Embryonic facial prominence (tissue), 1 donor: ENCODE data around the gene KRTAP13-3.

ENCODE experiments used
- DNase-seq: peaks from one replicate; pipeline ENCODE4 v3.0.0-alpha.2; 2016; ENCODE audit errors: extremely low spot score

KRTAP13-3 gene, protein sequence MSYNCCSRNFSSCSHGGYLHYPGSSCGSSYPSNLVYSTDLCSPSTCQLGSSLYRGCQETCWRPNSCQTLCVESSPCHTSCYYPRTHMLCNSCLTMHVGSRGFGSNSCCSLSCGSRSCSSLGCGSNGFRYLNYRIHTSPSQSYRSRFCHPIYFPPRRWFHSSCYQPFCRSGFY

DNA sequence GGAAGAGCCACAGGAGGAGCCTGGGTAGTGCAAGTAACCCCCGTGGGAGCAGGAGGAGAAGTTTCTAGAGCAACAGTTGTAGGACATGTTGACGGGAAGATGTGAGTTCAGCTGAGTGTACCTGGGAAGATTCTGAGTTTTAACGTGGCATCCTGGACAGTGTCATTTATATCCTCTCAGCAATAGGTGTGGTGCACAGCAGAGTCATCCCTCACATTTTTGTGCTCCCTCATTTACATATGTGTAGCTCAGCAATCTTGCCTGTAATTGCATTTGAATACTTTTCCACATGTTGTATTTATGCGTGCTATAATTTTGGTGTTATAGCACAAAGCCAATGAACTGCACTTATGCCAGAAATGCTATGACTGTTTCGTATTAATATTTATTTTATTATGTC lies at the start of gene KRTAP13-3:
KRTAP13-3 (minus strand) TSS at position 101 of the 400 bp plus-strand sequence; CDS start at position 87, 14 bp downstream.
- DNase-seq, result no peak

GRCh38 chr21:30468900-30469714 lies 43.4 kb upstream of the KRTAP13-3 start:
- no peak for DNase-seq

- DNase-seq, result no peak
These were observed 38.0 kb upstream of the KRTAP13-3 start for GRCh38 chr21:30463713-30464112.

DNA sequence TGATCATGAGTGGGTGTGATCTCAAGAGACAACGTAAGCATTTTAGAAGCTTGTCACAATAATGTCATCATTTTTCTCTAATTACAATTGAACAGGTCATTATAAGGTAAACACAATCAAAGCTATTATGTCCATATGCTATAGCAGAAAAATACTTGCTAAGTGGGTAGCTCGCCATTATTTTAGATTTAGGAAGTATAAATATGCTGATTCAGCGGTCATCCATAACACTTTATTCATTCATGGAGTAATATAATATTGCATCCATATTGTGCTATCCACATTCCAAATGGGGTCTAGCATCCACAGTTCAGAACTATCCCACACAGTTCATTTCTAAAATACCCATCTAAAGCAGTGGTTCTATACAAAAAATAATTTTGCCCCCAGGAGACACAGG lies 22.8 kb upstream of the KRTAP13-3 start:
- DNase-seq, result no peak

GRCh38 chr21:30447056-30447455 lies 21.3 kb upstream of the KRTAP13-3 start:
- DNase-seq, result no peak

- DNase-seq, result no peak
These were observed 18.5 kb upstream of the KRTAP13-3 start for GRCh38 chr21:30444204-30444603.

GRCh38 chr21:30443226-30443625 lies 17.5 kb upstream of the KRTAP13-3 start:
- no peak for DNase-seq

DNA sequence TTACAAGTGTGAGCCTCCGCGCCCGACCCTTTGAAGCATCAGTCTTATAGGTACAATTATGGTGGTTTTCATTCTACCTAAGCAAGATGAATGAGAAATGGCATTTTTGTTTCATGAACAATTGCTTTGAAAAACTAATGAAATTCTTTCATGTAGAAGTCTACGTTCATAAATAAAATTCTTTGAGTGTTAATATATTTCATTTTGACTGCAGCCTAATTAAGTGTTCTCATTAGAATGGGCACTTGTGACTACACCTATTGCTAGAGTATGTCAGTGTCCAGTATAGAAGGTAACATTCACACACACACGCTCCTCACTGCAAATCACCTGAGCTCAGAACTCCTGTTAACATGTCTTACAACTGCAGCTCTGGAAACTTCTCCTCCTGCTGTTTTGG lies 14.2 kb upstream of the KRTAP13-3 start, which contains the start of gene KRTAP15-1:
KRTAP15-1 (plus strand) TSS at position 301 of the 400 bp plus-strand sequence; CDS start at position 354, 53 bp downstream.
- no peak for DNase-seq

DNA sequence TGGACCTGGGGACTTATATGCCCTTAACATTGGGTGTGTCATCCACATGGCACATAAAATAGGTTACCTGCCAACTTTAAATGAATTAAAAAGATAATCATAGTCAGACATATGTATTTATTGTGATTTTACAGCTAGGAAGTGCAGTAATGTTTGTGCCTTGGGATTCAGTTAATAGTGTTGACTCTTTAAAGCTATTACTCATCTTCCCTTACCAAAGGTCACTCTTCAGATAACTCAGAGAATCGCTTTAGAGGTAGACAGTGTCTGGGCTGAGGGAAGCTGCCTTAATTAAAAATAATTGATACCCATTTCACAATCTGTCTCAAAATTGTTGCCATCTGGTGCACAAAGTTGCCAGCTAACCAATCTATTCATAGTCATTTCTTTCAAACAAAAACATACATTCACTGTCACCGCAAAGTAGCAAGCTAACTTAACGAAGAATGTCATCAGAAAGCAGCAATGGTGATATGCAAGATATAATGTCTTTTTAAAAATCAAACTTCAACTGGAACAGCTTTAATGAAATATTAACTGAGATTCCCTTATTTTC lies 11.4 kb upstream of the KRTAP13-3 start:
- no peak for DNase-seq

DNA sequence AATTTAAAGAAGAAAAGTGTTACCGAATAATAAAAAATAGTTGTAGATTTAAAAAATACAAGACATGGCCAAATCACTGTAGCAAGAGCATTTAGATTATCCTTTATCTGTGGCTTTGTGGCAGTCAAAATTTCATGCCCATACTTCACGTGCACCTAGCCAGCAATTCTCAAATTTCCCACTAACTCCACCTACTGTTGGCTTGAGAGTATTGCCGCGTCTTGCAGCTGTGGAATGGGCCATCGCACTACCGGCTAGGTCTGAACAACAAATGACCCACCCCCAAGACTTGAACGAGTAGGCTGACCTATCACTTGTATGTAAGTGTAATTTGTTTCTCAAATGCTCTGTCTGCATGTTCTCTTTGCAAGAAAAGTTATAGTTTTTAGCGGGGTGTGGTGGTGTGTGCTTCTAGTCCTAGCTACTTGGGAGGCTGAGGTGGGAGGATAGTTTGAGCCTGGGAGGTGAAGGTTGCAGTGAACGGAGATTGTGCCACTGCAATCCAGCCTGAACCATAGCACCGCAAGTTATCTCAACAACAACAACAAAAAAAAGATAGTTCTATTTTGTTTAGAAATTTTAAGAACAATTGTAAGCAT lies 8.4 kb upstream of the KRTAP13-3 start:
- DNase-seq, result no peak

GRCh38 chr21:30430170-30430655 lies 4.5 kb upstream of the KRTAP13-3 start, which contains the start of gene KRTAP13-4:
Gene KRTAP13-4, plus strand, starts transcription at chr21:30430220. Its CDS starts 56 bp downstream, at chr21:30430276.
- no peak for DNase-seq

GRCh38 chr21:30426731-30427130 lies 1.0 kb upstream of the KRTAP13-3 start:
- DNase-seq, result no peak

DNA sequence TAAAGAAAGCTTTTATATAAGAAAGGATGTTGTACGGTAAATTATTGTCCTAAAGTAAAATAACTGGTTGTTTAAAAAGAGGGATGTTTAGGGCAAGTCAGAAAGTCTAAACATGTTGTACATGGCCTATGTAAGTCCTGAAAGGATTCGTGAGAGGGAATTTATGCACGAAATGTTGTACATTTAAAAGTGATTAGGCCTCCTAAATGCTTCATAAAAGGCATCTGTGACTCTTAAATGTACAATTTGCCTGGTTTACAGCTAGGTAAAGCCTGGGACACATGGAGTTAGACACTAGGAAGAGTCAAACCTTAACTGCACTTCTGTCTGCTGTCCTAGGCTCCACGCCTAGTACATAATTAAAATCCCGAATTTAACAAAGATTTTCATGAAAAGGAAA lies 9.7 kb downstream of the KRTAP13-3 start:
- no peak for DNase-seq

DNA sequence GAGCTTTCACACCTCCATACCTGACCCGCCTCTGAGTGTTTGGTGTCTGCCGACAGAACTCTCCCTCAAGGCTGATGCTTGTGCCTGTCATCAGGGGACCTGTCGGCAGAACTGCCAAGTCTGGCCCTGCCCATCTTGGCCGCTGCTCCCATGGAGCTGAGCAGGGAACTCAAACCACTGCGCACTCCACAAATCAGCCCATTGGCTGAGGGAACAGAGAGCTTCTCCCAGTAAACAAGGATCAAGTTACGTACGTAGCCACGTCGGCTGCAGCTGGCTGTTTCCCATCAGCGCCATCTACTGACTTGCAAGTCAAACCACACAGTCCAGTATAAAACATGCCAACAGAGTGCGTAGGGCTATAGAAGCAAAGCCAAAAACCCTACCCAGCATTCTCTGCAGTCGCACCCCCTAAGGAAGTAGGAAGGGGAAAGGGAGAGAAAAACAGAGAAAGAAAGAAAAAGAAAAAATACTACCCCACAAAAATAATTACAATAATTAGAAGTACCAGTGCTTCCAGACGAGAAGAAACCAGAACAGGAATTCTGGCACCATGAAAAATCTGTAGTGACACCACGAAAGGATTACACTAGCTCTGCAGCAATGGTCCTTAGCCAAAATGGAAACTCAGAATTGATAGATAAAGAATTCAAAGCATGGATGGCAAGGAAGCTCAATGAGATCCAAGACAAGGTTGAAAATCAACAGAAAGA lies 16.8 kb downstream of the KRTAP13-3 start:
- no peak for DNase-seq

- DNase-seq, result no peak
These were observed 30.0 kb downstream of the KRTAP13-3 start, which contains the start of gene KRTAP13-1 for GRCh38 chr21:30395731-30396130. Gene KRTAP13-1, plus strand, starts transcription at chr21:30396031. Its CDS starts 56 bp downstream, at chr21:30396087.

- DNase-seq, result no peak
These were observed 34.2 kb downstream of the KRTAP13-3 start for GRCh38 chr21:30391492-30392025.

DNA sequence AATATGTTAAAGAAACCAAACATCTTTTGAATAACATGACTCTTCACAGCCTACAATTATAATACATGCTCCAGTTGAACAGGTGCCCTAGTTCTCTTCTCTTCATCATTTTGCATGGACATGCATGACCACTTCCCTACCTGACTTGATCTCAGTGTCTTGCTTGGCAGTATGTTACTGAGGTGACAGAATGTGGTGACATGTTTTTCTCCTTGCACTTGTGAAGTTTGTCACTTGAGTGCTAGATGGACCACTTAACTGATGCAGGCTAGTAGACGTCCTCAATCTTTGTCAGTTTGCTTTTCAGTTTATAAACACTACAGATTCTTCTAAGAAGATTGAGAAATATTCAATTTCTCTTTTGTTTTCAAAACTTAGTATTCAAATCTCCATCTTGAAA lies 43.5 kb downstream of the KRTAP13-3 start:
- DNase-seq, result no peak
